HepG2 (cell line): ENCODE data around the gene NR1I2. TPM values are rescaled to one million over a fixed set of nuclear protein-coding genes. Genes with fewer than 3 reads are reported as not detected.
A peak's percentile ranks its signal among the peaks of the same experiment; 100 is the strongest.

Source experiments
- ARNTL ChIP-seq: sonication (generic); formaldehyde crosslinking; IDR thresholded peaks from 2 replicates; pipeline ENCODE4 v1.4.0; 2020; ENCODE audit warnings: mild to moderate bottlenecking, missing genetic modification reagents
- CREM ChIP-seq, 2 experiments: sonication (generic) in 1 of 2; formaldehyde crosslinking in 1 of 2; IDR thresholded peaks; 2 replicates each; pipeline versions ENCODE4 v1.4.0 to v1.6.1; 2016 to 2020; ENCODE audit warnings: antibody characterized with exemption in 1 of 2, mild to moderate bottlenecking in 1 of 2, missing genetic modification reagents in 1 of 2
- MEF2D ChIP-seq: sonication (generic); formaldehyde crosslinking; IDR thresholded peaks from 2 replicates; pipeline ENCODE4 v1.5.1; 2020; ENCODE audit warnings: mild to moderate bottlenecking, missing genetic modification reagents
- NCOA5 ChIP-seq: sonication (generic); formaldehyde crosslinking; IDR thresholded peaks from 2 replicates; pipeline ENCODE4 v1.4.0; 2020; ENCODE audit warnings: missing genetic modification reagents
- NFE2L2 ChIP-seq: fragments of 150-350 bp; IDR thresholded peaks from 2 replicates; pipeline ENCODE4 v1.6.1; 2014; ENCODE audit warnings: low read length
- NONO ChIP-seq, 2 experiments: fragments of 450-650 bp in 1 of 2; sonication (generic) in 1 of 2; formaldehyde crosslinking in 1 of 2; IDR thresholded peaks in 1 of 2; conservative IDR thresholded peaks in 1 of 2; 2 replicates each; pipeline versions ENCODE4 v1.6.1 to v1.8.0; 2017 to 2022; ENCODE audit warnings: mild to moderate bottlenecking in 1 of 2, missing genetic modification reagents in 1 of 2, moderate library complexity in 1 of 2
- RXRB ChIP-seq: IDR thresholded peaks from 2 replicates; pipeline ENCODE4 v1.6.1; 2016; ENCODE audit warnings: borderline replicate concordance, missing genetic modification reagents, missing compliant biosample characterization
- SAFB2 ChIP-seq: sonication (generic); formaldehyde crosslinking; IDR thresholded peaks from 2 replicates; pipeline ENCODE4 v1.5.1; 2020; ENCODE audit warnings: missing genetic modification reagents, low read depth, mild to moderate bottlenecking, borderline replicate concordance
- SKI ChIP-seq: fragments of 450-650 bp; IDR thresholded peaks from one replicate; pipeline ENCODE4 v1.6.1; 2018; ENCODE audit warnings: mild to moderate bottlenecking; ENCODE audit not compliant: partially characterized antibody
- SKIL ChIP-seq: sonication (generic); formaldehyde crosslinking; IDR thresholded peaks from 2 replicates; pipeline ENCODE4 v1.8.0; 2022; ENCODE audit warnings: missing genetic modification reagents, mild to moderate bottlenecking, moderate library complexity, borderline replicate concordance
- SMAD1 ChIP-seq: sonication (generic); formaldehyde crosslinking; IDR thresholded peaks from 2 replicates; pipeline ENCODE4 v1.4.0; 2020; ENCODE audit warnings: missing genetic modification reagents, low read depth, mild to moderate bottlenecking, borderline replicate concordance
- TEAD3 ChIP-seq: optimal IDR thresholded peaks from 2 replicates; pipeline ENCODE3; 2016; ENCODE audit warnings: borderline replicate concordance
- THAP11 ChIP-seq: IDR thresholded peaks from 2 replicates; pipeline ENCODE4 v1.6.1; 2016; ENCODE audit warnings: missing biosample characterization, missing genetic modification reagents
- ZEB1 ChIP-seq: IDR thresholded peaks from 2 replicates; pipeline ENCODE4 v1.6.1; 2012; ENCODE audit warnings: mild to moderate bottlenecking, low read depth, inconsistent platforms; ENCODE audit not compliant: insufficient replicate concordance
- ZKSCAN1 ChIP-seq: fragments of 150-350 bp; IDR thresholded peaks from 2 replicates; pipeline ENCODE4 v1.6.1; 2014; ENCODE audit warnings: low read length
- ZNF253 ChIP-seq: sonication (generic); formaldehyde crosslinking; IDR thresholded peaks from 2 replicates; pipeline ENCODE4 v1.8.0; 2022; ENCODE audit warnings: mild to moderate bottlenecking, missing genetic modification reagents, borderline replicate concordance
- ZNF281 ChIP-seq: sonication (generic); formaldehyde crosslinking; IDR thresholded peaks from 2 replicates; pipeline ENCODE4 v1.4.0; 2020; ENCODE audit warnings: missing genetic modification reagents, borderline replicate concordance
- ZNF446 ChIP-seq: sonication (generic); formaldehyde crosslinking; IDR thresholded peaks from 2 replicates; pipeline ENCODE4 v1.5.0; 2020; ENCODE audit warnings: mild to moderate bottlenecking, missing genetic modification reagents
- ZNF564 ChIP-seq: sonication (generic); formaldehyde crosslinking; IDR thresholded peaks from 2 replicates; pipeline ENCODE4 v1.8.1; 2023; ENCODE audit warnings: mild to moderate bottlenecking, missing genetic modification reagents
- polyA plus RNA-seq, 8 experiments: library from polyadenylated mRNA; depleted of rRNA in 3 of 8; stranded (reverse) in 7 of 8; unstranded in 1 of 8; fragments of >200 nt; fragmentation: Illumina TruSeq in 4 of 8; extraction: Trizol in 4 of 8; gene quantifications; 2 replicates each; pipeline versions ENCODE4 v1.2.1 to v1.2.3, GENCODE V29; 2011 to 2016; ENCODE audit warnings: low read depth in 4 of 8, missing spikeins in 1 of 8, mixed read lengths in 1 of 8; ENCODE audit not compliant: insufficient read depth in 1 of 8
- total RNA-seq, 5 experiments: library from RNA; depleted of rRNA; stranded (reverse); fragments of >200 nt; fragmentation: Illumina TruSeq; extraction: Trizol; gene quantifications; 2 replicates each; pipeline ENCODE4 v1.2.3, GENCODE V29; 2016; ENCODE audit warnings: low read depth in 1 of 5
- TF ChIP-seq, protein P1 (sequence below): fragments of 450-650 bp; IDR thresholded peaks from 2 replicates; pipeline ENCODE4 v1.6.1; 2017
- TF ChIP-seq, protein P2 (sequence below): sonication (generic); formaldehyde crosslinking; IDR thresholded peaks from 2 replicates; pipeline ENCODE4 v1.5.0; 2020; ENCODE audit warnings: missing genetic modification reagents
- TF ChIP-seq, protein P3 (sequence below): sonication (generic); formaldehyde crosslinking; IDR thresholded peaks from 2 replicates; pipeline ENCODE4 v1.4.0; 2020; ENCODE audit warnings: mild to moderate bottlenecking, missing genetic modification reagents

NR1I2 gene
- total and polyA plus RNA-seq, 2 of the 13 experiments (the other 11 are each of a cell fraction or from before 2014, with no cell fraction given) = 8.8 to 13.4 TPM

GRCh38 chr3:119825820-119826219 lies 43.9 kb downstream of the NR1I2 start (continued):
- TF ChIP-seq, protein P1, sequence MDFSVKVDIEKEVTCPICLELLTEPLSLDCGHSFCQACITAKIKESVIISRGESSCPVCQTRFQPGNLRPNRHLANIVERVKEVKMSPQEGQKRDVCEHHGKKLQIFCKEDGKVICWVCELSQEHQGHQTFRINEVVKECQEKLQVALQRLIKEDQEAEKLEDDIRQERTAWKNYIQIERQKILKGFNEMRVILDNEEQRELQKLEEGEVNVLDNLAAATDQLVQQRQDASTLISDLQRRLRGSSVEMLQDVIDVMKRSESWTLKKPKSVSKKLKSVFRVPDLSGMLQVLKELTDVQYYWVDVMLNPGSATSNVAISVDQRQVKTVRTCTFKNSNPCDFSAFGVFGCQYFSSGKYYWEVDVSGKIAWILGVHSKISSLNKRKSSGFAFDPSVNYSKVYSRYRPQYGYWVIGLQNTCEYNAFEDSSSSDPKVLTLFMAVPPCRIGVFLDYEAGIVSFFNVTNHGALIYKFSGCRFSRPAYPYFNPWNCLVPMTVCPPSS = no peak
- TF ChIP-seq ZNF446 (CRISPR knock-in tag) (no peak), RXRB (CRISPR knock-in tag) (peak; percentile 75), THAP11 (CRISPR knock-in tag) (0 out of 2 replicates have a peak, but pooled peaks have one; percentile 25), MEF2D (CRISPR knock-in tag) (peak; percentile 56; the same call in 1 of the 2 replicates), CREM (IDR thresholded peaks at IDR 0.05) (0 out of 2 replicates have a peak, but pooled peaks have one; percentile 16), CREM (CRISPR knock-in tag; IDR thresholded peaks at IDR 0.05) (no peak), ZNF281 (CRISPR knock-in tag) (no peak), ARNTL (CRISPR knock-in tag) (peak; percentile 46; the same call in 1 of the 2 replicates), NCOA5 (no peak), SMAD1 (no peak), NONO (IDR thresholded peaks at IDR 0.05) (no peak), NONO (CRISPR knock-in tag; conservative IDR thresholded peaks at IDR 0.05) (peak; percentile 56; the same call in 1 of the 2 replicates), ZNF564 (CRISPR knock-in tag) (no peak), ZNF253 (CRISPR knock-in tag) (no peak), ZKSCAN1 (no peak), ZEB1 (peak; percentile 50), NFE2L2 (no peak), SKI (no peak), TEAD3 (peak; percentile 50), SAFB2 (no peak), SKIL (CRISPR knock-in tag) (no peak)
- TF ChIP-seq, protein P2, sequence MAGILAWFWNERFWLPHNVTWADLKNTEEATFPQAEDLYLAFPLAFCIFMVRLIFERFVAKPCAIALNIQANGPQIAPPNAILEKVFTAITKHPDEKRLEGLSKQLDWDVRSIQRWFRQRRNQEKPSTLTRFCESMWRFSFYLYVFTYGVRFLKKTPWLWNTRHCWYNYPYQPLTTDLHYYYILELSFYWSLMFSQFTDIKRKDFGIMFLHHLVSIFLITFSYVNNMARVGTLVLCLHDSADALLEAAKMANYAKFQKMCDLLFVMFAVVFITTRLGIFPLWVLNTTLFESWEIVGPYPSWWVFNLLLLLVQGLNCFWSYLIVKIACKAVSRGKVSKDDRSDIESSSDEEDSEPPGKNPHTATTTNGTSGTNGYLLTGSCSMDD (CRISPR knock-in tag) = no peak
- TF ChIP-seq, protein P3, sequence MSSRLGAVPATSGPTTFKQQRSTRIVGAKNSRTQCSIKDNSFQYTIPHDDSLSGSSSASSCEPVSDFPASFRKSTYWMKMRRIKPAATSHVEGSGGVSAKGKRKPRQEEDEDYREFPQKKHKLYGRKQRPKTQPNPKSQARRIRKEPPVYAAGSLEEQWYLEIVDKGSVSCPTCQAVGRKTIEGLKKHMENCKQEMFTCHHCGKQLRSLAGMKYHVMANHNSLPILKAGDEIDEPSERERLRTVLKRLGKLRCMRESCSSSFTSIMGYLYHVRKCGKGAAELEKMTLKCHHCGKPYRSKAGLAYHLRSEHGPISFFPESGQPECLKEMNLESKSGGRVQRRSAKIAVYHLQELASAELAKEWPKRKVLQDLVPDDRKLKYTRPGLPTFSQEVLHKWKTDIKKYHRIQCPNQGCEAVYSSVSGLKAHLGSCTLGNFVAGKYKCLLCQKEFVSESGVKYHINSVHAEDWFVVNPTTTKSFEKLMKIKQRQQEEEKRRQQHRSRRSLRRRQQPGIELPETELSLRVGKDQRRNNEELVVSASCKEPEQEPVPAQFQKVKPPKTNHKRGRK (CRISPR knock-in tag) = no peak
